ENCODE data around the gene RIPK3.

DNA sequence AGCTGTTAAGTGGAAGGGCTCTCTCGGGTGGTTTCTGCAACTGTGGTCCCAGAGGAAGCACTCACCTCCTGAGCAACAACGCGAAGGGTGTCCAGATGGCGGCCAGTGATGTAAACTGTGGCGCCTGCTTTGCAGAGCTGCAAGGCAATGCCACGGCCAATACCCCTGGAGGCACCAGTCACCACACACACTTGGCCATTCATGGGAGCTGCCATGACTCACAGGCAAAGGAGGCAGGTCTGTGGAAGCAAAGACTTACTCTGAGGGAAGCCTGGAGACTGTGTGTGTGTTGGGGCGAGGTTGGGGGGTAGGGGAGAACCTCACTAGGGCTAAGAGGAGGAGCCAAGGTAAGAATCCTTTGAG, 40.9 kb downstream of the RIPK3 start:
- TF ChIP-seq, protein P1, sequence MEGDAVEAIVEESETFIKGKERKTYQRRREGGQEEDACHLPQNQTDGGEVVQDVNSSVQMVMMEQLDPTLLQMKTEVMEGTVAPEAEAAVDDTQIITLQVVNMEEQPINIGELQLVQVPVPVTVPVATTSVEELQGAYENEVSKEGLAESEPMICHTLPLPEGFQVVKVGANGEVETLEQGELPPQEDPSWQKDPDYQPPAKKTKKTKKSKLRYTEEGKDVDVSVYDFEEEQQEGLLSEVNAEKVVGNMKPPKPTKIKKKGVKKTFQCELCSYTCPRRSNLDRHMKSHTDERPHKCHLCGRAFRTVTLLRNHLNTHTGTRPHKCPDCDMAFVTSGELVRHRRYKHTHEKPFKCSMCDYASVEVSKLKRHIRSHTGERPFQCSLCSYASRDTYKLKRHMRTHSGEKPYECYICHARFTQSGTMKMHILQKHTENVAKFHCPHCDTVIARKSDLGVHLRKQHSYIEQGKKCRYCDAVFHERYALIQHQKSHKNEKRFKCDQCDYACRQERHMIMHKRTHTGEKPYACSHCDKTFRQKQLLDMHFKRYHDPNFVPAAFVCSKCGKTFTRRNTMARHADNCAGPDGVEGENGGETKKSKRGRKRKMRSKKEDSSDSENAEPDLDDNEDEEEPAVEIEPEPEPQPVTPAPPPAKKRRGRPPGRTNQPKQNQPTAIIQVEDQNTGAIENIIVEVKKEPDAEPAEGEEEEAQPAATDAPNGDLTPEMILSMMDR (IDR thresholded peaks at IDR 0.05; ENCODE audit: poor library complexity) = no peak
- TF ChIP-seq EZH2 (IDR thresholded peaks at IDR 0.05; ENCODE audit: borderline replicate concordance) = no peak
- TF ChIP-seq EZH2phosphoT487 (IDR thresholded peaks at IDR 0.05; ENCODE audit: low read depth, severe bottlenecking, unreplicated experiment) = no peak
